DMS53 treated with DMSO at 0.1 percent for 48 hours (cell line): ENCODE measurements around the gene CUL9.
A peak's percentile ranks its signal among the peaks of the same experiment; 100 is the strongest.

Experiments used
- DNase-seq: peaks from one replicate; lab custom pipeline; 2025; ENCODE audit not compliant: unreplicated experiment; lab: John Stamatoyannopoulos, UW

CUL9 gene

DNA sequence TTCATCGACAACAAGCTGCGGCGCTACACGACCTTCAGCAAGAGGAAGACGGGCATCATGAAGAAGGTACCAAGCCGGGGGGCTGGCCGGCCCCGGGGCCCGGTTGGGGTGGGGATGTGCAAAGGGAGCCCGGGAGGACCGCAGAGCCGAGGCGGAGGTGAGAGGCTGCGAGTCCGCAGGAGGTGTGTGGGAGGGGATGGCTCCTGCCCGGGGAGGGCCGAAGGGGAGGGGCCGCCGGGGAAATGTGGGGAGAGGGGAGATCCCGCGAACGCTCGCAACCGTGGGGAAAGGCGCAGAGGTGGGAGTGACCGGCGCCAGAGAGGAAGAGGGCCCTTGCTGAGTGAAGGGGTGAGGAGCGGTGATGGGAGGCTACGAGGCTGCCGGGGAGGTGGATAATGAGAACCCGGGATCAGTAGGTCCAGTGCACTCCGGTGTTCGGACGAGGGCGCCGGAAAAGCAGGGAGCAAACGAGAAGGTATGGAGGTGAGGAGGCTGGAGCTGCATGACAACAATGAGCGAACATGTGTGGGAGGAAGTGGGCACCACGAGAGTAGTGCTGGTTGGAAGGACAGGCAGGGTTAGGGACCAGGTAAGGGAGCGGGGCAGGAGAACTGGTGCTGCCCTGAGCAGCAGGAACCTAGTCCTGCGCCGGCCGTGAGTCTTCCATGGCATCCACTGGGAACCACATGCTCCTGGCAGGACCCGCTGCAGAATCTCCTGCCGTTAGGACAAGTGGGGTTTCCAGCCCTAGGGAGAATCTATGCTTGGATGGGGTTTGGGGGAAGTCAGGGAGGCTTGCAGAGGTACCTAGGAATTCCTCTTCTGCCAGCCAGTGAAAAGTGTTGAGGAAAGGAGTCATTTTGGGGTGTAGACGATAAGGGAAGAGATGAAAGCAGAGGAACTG, 9.6 kb upstream of the CUL9 start:
- peak; percentile 45 for DNase-seq

DNA sequence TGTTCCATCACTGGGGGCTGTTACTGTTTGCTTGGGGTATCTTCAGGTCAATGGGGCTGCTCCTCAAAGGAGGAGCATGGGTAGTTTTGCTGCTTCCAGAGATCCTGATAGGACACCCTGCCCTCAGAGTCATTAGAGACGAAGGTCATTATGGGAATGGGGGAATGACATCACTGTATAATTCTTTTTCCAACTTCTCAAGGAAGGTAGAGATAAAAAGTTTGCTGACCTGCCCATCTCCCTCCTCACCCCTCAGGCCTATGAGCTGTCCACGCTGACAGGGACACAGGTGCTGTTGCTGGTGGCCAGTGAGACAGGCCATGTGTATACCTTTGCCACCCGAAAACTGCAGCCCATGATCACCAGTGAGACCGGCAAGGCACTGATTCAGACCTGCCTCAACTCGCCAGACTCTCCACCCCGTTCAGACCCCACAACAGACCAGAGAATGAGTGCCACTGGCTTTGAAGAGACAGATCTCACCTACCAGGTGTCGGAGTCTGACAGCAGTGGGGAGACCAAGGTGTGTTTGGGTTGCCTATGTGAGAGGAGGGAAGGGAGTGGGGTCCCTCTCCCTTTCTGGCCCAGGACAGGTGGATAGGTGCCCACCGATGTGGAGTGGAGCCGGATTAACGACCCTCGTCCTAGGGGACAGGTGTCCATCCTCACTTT, 8.3 kb upstream of the CUL9 start:
- DNase-seq, result no peak

DNA sequence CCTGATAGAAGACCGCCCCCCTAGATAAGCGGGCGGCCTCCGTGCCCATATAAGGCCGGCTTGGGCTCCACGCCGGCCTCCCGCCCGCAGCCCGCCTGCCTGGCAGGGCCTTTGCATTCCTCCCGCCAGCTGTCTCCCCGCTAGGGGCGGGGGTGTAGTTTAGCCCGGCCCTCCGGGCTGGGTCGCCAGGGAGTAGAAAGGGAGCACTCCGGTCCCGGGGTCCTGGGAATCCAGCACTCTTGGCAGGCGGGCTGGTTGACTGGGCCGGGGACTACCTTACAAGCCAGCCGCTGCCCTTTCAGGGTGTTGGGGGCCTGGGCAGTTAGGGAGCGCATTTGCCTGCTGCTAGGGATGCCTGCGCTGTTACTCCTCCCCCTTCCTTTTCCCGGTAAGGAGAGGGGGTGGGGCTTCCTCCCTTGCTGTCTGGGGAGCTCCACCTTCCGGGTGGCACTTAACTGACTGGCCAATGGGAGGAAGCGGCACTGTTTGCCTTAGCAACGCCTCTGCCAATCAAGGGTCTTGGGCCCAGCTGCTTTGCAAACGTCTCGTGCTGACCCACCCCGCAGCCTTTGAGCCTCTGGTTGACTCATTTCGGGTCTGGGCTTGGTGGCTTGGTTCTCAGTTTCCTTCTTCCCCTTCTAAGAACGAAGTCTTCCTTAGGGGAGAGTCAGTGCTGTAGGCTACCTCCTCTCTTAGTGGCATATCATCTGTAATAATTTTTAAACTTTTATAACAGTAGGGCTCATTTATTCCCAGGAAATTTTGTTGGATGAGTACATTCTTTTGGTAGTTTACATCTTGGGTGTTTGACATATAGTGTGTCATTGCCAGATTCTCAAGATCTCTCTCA, 7.5 kb upstream of the CUL9 start:
- peak; percentile 95 for DNase-seq

DNA sequence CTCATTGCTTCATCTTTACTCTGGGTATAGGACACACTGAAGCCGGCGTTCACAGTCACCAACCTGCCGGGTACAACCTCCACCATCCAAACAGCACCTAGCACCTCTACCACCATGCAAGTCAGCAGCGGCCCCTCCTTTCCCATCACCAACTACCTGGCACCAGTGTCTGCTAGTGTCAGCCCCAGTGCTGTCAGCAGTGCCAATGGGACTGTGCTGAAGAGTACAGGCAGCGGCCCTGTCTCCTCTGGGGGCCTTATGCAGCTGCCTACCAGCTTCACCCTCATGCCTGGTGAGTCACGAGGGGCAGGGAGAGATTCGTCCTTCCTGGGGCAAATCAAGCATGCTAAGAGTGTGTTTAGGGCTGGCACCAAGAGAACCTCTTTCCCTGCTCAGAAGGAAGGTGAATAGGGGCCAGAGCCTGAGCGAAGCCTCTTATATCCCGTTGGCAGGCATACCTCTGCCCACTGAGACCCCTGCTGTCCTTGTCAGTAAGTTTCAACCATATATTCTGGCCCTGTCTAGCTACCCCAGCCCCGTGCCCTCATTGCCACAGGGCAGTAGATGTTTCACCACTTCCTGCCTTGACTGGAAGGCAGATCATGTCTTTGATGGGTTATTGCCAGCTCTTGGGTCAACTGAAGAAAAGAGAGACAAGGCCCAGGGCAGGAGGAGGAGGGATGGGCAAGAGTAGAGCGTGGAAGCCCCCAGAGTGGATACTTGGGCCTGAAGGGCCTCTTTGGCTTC, 6.1 kb upstream of the CUL9 start:
- no peak for DNase-seq

DNA sequence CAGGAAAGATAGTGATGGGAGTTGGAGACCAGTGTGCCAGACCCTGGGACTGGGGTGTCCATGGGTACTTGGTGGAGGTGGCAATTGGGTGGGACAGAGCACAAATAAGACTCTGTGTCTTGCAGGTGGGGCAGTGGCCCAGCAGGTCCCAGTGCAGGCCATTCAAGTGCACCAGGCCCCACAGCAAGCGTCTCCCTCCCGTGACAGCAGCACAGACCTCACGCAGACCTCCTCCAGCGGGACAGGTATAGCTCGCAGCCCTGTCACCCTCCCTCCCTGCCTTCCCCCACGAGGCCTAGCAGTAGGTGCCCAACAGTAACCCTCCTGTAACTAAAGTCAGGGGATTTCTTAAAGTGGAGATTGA, 5.6 kb upstream of the CUL9 start:
- no peak for DNase-seq

DNA sequence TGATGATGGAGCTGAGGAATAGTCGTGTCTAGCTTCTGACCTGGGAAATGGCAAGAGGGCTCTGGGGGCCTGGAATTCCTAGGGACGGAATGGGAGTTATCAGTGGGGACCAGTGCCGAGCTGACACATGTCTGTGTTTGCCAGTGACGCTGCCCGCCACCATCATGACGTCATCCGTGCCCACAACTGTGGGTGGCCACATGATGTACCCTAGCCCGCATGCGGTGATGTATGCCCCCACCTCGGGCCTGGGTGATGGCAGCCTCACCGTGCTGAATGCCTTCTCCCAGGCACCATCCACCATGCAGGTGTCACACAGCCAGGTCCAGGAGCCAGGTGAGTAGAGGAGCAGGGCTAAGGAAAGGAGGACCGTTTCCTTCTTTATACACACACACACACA, 3.8 kb upstream of the CUL9 start:
- no peak for DNase-seq

DNA sequence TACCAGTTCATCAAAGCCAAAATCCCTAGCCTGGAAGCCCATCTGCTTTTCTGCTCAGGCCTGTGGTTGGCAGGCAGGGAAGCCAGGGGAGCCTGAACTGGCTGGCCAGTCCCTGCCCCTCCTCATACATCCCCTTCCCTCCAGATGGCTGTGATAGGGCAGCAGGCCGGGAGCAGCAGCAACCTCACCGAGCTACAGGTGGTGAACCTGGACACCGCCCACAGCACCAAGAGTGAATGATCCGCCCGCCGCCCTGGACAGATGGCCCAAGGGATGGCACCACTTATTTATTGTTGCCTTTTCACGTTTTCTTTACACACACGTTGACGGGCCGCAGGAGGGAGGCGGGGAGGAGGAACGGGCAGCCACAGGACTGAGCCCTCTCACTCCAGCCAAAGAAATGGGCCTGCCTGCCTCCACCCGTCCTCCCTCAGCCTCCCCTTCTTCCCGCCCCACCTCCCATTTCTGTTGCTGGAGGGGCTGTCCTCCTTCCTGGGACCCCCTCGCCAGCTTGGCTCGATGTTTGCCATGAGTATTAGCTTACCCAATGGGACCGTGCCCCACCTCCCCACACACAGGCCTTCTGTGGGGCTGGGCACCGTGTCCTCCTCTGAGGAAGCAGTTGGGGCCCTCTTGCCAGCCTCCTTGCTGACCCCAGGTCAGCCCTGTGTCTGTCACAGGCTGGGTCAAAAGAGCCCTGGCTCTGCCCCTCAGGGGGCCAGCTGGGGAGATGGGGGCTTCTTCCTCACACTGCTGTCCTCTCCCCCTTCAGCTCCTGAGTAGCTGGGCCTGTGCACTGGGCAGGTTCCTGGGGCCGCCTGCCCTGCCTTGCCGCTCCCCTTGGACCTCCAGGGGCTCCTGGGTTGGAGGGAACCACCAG, 2.8 kb upstream of the CUL9 start:
- no peak for DNase-seq

DNA sequence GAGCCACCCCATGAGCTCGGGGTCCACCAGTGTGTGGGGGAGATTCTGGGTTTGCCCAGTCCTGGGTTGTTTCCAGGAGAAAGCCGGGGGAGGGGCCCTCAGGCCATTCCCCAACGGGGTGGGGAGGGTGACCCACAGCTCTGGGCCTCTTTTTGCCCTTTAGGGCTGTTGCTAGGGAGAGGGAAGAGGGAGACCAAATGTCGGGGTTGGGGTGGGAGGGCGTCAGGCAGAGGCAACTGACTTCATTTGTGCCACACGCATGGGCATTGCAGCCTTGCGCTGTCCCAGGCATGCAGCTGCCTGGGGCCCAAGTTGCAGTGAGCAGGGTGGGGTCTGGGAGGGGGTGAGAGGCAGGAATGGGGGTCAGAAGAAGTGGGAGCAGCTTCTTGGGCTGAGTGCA, 1.9 kb upstream of the CUL9 start:
- DNase-seq, result no peak

DNA sequence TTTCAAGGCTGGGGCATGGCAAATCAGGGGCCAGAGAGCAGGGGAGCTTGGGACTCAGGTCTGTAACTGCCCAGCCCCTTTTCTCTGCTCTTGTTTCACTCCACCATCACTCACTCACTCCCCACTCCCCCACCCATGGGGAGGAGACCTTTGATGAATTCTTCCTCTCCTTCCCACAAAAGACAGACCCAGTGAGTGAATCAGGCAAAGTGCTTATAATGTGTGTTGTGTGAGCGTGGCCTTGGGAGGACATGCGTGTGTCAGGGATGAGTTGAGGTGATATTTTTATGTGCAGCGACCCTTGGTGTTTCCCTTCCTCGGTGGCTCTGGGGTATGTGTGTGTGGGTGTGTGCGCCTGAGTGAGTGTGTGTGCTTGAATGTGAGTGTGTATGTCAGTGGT, 1.0 kb upstream of the CUL9 start:
- DNase-seq, result no peak

DNA sequence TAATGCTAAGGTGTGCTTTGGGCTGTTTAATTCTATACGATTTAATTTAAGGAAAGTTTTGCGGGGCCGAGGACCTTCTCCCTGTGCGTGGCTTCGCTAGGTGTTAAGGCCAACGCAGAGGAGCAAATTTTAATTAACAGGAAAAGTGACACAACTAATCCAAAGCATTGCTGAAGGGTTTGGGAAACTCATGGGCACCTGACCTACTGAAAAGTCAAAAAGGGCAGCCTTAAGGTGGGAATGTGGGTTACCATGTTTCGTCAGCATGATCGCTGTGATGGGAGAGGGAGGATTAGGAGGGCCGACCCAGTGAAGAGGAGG, 415 bp upstream of the CUL9 start:
- DNase-seq, result no peak

DNA sequence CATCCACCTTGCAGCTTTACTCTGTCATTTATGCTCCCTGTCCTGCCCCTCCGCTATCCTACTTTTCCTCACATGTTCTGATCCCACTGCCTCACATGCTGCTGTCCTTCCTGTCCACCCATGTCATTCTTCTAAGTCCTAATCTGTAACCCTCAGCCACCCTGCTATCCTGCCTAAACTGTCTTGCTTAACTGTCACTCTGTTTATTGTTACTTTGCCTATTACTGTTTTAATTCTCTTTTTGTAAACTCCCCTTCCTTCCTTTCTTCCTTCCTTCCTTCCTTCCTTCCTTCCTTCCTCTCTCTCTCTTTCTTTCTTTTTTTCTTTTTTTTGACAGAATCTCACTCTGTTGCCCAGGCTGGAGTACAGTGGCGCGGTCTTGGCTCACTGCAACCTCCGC, 1.4 kb downstream of the CUL9 start:
- DNase-seq, result no peak

DNA sequence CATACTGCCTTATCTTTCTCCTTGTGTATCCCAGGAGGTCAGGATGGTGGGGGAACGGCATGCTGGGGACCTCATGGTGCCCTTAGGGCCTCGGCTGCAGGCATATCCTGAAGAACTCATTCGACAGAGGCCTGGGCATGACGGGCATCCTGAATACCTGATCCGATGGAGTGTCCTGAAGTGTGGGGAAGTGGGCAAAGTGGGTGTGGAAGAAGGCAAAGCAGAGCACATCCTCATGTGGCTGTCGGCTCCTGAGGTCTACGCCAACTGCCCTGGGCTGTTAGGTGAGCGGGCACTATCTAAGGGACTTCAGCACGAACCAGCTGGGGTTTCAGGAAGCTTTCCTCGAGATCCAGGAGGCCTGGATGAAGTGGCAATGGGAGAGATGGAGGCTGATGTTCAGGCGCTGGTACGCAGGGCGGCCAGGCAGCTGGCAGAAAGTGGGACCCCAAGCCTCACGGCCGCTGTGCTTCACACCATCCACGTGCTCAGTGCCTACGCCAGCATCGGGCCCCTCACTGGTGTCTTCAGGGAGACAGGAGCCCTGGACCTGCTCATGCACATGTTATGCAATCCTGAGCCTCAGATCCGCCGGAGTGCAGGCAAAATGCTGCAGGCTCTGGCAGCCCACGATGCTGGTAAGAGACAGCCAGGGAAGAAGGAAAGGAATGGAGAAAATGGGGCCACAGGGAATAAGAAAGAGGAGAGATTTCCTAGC, 2.4 kb downstream of the CUL9 start:
- no peak for DNase-seq

DNA sequence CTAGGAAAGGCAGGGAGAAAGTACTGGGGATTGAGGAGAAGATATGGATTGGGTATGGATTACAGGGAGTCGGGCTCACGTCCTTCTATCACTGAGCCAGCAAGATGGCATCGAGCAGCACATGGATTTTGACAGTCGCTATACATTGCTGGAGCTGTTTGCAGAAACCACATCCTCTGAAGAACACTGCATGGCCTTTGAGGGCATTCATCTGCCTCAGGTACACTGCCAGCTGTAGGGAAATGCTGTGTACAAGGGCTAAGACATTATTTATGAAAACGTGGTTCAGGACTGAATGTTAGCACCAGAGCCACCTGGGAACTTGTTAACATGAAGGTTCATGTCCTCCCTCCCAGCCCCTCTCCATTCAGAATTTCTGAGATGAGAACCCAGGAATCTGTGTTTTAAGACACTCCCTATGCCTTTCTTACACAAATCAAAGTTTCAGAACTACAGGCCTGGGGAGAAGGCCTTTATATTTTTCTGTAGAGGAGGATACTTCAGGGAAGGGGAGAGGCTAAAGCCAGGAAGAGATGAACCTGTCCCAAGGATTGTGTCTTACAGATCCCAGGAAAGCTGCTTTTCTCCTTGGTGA, 3.5 kb downstream of the CUL9 start:
- DNase-seq, result no peak

DNA sequence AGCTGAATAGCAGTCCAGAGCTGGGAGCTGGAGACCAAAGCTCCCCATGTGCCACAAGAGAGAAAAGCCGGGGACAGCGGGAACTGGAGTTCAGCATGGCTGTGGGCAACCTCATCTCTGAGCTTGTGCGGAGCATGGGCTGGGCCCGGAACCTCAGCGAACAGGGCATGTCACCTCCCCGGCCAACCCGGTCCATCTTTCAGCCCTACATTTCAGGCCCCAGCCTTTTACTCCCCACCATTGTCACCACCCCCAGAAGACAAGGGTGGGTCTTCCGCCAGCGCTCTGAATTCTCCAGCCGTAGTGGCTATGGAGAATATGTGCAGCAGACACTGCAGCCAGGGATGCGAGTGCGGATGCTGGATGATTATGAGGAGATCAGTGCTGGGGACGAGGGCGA, 4.0 kb downstream of the CUL9 start:
- no peak for DNase-seq

DNA sequence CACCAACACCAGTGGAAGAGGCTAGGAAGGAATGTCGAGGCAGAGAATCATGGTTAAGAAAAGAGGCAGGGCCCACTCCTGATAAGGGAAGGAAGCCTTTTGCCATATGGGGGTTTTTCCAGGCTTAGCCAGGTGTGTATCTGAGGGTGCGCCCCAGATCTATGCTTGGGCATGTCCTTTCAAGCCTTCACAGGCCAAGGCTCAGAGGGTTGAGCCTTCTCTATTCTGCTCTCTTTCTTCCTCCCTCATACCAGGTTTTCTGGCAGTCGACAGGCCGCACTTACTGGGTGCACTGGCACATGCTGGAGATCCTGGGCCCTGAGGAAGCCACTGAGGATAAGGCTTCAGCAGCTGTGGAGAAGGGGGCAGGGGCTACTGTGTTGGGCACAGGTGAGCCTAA, 4.7 kb downstream of the CUL9 start:
- DNase-seq, result no peak

DNA sequence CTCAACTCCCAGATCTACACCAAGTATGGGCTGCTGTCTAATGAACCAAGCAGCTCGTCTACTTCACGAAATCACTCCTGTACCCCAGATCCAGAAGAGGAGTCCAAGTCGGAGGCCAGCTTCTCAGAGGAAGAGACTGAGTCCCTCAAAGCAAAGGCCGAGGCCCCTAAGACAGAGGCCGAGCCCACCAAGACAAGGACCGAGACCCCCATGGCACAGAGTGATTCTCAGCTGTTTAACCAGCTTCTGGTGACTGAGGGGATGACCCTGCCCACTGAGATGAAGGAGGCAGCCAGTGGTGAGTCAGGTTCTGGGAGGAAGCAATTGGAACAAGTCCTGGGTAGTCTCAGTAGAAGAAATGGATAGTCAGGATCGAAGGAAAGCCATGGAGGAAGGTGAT, 5.8 kb downstream of the CUL9 start:
- no peak for DNase-seq

DNA sequence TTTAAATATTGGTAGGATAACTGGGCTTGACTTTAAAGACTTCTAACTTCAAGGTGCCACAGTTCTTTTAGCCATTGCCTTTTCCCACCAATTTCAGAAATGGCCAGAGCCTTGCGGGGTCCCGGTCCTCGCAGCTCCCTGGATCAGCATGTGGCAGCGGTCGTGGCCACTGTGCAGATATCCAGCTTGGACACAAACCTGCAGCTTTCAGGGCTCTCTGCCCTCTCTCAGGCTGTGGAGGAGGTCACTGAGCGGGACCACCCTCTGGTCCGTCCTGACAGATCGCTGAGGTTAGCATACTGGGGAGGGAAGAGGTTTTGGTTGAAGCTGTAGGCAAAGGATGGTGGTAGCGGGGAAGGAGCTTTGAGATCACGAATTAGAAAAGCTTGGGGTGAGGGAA, 6.4 kb downstream of the CUL9 start:
- no peak for DNase-seq

DNA sequence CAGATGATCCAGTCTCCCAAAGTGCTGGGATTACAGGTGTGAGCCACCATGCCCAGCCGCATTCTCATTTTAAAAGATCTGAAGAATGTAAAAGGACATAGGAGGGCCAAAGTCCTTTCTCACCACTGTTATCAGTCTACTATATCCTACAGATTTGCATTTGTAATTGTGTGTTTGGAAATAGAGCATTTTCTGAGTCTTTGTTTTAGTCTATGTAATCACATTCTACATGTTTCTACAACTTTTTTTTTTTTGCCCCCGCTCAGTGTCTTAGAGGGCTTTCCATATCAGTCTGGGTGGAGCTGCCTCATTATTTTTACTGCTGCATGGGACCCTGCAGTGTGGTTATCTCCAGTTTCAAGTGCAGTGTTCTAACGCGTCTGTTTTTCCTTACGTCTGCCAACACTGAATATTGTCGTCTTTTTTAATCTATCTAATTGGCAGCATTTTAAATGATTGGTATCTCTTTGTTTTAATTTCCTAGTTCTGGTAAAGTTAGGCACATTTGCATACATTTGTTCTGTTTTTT, 7.8 kb downstream of the CUL9 start:
- DNase-seq, result no peak

DNA sequence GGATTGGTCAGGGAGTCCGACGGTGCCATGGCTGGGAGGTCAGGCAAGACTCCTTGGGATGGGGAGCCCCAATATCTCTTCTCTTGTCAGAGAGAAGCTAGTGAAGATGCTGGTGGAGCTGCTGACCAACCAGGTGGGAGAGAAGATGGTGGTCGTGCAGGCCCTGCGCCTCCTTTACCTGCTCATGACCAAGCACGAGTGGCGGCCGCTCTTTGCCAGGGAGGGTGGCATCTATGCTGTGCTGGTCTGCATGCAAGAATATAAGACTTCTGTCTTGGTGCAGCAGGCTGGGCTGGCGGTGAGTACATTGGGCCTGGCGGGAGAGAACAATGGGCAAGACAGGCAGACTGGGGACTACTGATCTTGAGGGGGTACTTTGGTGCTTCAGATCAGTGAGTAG, 10.9 kb downstream of the CUL9 start:
- DNase-seq, result no peak
